ENCODE data around the gene ZFP36L1. TPM values are rescaled to one million over a fixed set of nuclear protein-coding genes. Genes with fewer than 3 reads are reported as not detected.
A peak's percentile ranks its signal among the peaks of the same experiment; 100 is the strongest.

ZFP36L1 gene
- total and polyA plus RNA-seq, 10 of the 15 experiments (the other 5 are each of a cell fraction or from before 2014, with no cell fraction given): 22.0 to 184 (median 66.1) TPM

- Histone ChIP-seq H4K20me1 (ENCODE audit: control insufficient read depth, insufficient read depth) (no peaks in the 10 kb centered on the region), H3K4me2 (ENCODE audit: control insufficient read depth, insufficient read depth) (no peak overlapping the region), H3K27me3 (replicated peaks in 1 of 2; ENCODE audit: control insufficient read depth in 2 of 2, insufficient read depth in 2 of 2, low read length in 1 of 2) (no peaks in the 10 kb centered on the region), H3K79me2 (ENCODE audit: control insufficient read depth, insufficient read depth, low read length) (no peaks in the 10 kb centered on the region), H3K4me1 (ENCODE audit: control insufficient read depth, insufficient read depth, low read length) (no peaks in the 10 kb centered on the region), H3K27ac (ENCODE audit: control insufficient read depth, insufficient read depth) (no peak overlapping the region), H3K36me3 (ENCODE audit: control insufficient read depth in 2 of 2, insufficient read depth in 2 of 2, low read length in 1 of 2) (no peaks in the 10 kb centered on the region), H3K9me3 (replicated peaks; ENCODE audit: control insufficient read depth, insufficient read depth, low read length) (no peaks in the 10 kb centered on the region), H3K9ac (ENCODE audit: control insufficient read depth, insufficient read depth, low read length) (no peak overlapping the region), H3K4me3 (no peak overlapping the region), H2AFZ (ENCODE audit: control insufficient read depth, low read depth, low read length) (no peak overlapping the region)
- WGBS (ENCODE audit: insufficient coverage, insufficient replicate concordance, low lambda C conversion rate, missing lambda C conversion rate): 63% methylated on average over 3 of the region's 3 CpGs
- RAD21 ChIA-PET (ENCODE audit: unreplicated experiment): no interaction called here
- FAIRE-seq (no peak), ATAC-seq (no peak), DNase-seq (ENCODE audit: low read depth, low spot score) (no peak)
- POLR2A ChIA-PET: no interaction called here
- in situ Hi-C loops (cut with MboI): no loop called here
- TF ChIP-seq ZNF207 (IDR thresholded peaks at IDR 0.05; ENCODE audit: borderline replicate concordance): no peak
- TF ChIP-seq BMI1 (IDR thresholded peaks at IDR 0.05; ENCODE audit: borderline replicate concordance): no peak
- TF ChIP-seq ZNF622 (IDR thresholded peaks at IDR 0.05): no peak
- TF ChIP-seq RELA (IDR thresholded peaks at IDR 0.05; ENCODE audit: borderline replicate concordance, partially characterized antibody): no peak
- TF ChIP-seq SREBF1 (IDR thresholded peaks at IDR 0.05; ENCODE audit: low read length): no peak
- TF ChIP-seq ZNF274 (IDR thresholded peaks at IDR 0.05; ENCODE audit: insufficient read depth, insufficient read length): no peak
- intact Hi-C loops (cut with micrococcal nuclease; ENCODE audit: unreplicated experiment): no loop called here
- SMC1A ChIA-PET (ENCODE audit: uncharacterized antibody, unreplicated experiment): interaction anchor here (1.3 to 1.4 kb wide), 2 partner anchors 8 to 350 kb away, joined by 3 to 4 read pairs; no protein-coding TSS in a partner anchor
- CTCF ChIA-PET: no interaction called here
- BruUV-seq (replicated peaks): no TSS peak
Observed at GRCh38 chr14:68758301-68758700, 34.6 kb downstream of the ZFP36L1 start.

DNA sequence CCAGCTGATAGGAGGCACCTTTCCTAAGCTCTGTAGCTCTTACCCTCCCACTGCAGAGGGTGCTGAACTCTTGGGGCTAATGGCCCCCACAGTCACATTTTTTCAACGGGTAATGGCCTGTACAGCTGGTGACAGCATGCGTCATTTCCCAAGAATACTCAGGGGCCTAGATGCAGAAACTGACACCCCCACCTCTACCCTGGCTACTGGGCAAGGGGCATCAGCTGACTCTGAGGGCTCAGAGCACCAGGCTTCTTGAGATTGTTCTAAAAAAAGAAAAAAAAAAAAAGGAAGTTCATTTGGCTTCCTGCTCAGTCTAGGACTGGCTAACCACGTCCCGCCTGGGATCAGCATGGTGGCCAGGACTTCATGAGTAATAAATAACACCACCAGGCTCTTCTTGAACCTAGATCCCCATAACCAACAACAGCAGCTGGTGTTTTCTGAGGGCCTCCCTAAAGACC is 35.2 kb downstream of the ZFP36L1 start:
- FAIRE-seq: no peak
- Histone ChIP-seq H3K4me2 (ENCODE audit: control insufficient read depth, insufficient read depth) (no peak overlapping the region), H2AFZ (ENCODE audit: control insufficient read depth, low read depth, low read length) (no peak overlapping the region), H3K79me2 (ENCODE audit: control insufficient read depth, insufficient read depth, low read length) (no peaks in the 10 kb centered on the region), H4K20me1 (ENCODE audit: control insufficient read depth, insufficient read depth) (no peaks in the 10 kb centered on the region), H3K36me3 (ENCODE audit: control insufficient read depth in 2 of 2, insufficient read depth in 2 of 2, low read length in 1 of 2) (no peaks in the 10 kb centered on the region), H3K9ac (ENCODE audit: control insufficient read depth, insufficient read depth, low read length) (no peak overlapping the region), H3K9me3 (replicated peaks; ENCODE audit: control insufficient read depth, insufficient read depth, low read length) (no peaks in the 10 kb centered on the region), H3K4me1 (ENCODE audit: control insufficient read depth, insufficient read depth, low read length) (no peaks in the 10 kb centered on the region), H3K27ac (ENCODE audit: control insufficient read depth, insufficient read depth) (no peak overlapping the region), H3K4me3 (no peak overlapping the region), H3K27me3 (replicated peaks in 1 of 2; ENCODE audit: control insufficient read depth in 2 of 2, insufficient read depth in 2 of 2, low read length in 1 of 2) (no peaks in the 10 kb centered on the region)
- intact Hi-C loops (cut with micrococcal nuclease; ENCODE audit: unreplicated experiment) (no loop called here), in situ Hi-C loops (cut with MboI) (no loop called here)
- no peak for DNase-seq (ENCODE audit: low read depth, low spot score)
- peak; percentile 56 for ATAC-seq
- SMC1A ChIA-PET (ENCODE audit: uncharacterized antibody, unreplicated experiment): interaction anchor here (0.6 to 1.4 kb wide), 8 partner anchors 9 to 482 kb away, joined by 3 to 5 read pairs (median 3); no protein-coding TSS in a partner anchor
- CTCF ChIA-PET: interaction anchor here (0.6 kb wide), 1 partner anchor 71 kb away, joined by 4 read pairs; no protein-coding TSS in a partner anchor
- RAD21 ChIA-PET (ENCODE audit: unreplicated experiment): interaction anchor here (1.1 kb wide), 1 partner anchor 57 kb away, joined by 3 read pairs; no protein-coding TSS in a partner anchor
- POLR2A ChIA-PET: no interaction called here
- BruUV-seq (replicated peaks): no TSS peak
- TF ChIP-seq ZZZ3 (IDR thresholded peaks at IDR 0.05; ENCODE audit: control insufficient read depth, insufficient read length, low read depth) (no peak), RB1 (IDR thresholded peaks at IDR 0.05; ENCODE audit: borderline replicate concordance) (no peak), ELK1 (IDR thresholded peaks at IDR 0.05; ENCODE audit: low read depth, low read length) (no peak), MTA3 (IDR thresholded peaks at IDR 0.05; ENCODE audit: borderline replicate concordance, low read length) (no peak), BCLAF1 (IDR thresholded peaks at IDR 0.05) (no peak), USF2 (IDR thresholded peaks at IDR 0.05; ENCODE audit: borderline replicate concordance, low read depth, low read length) (no peak)
- WGBS (ENCODE audit: insufficient coverage, insufficient replicate concordance, low lambda C conversion rate, missing lambda C conversion rate): 45% methylated on average over 4 of the region's 4 CpGs

All from GM12878 (cell line).